SKM-1 (cell line): ENCODE results near the gene WDR41.
"Not testable (repeated sequence)": the region's sequence is repeated elsewhere in the genome, so short reads cannot be mapped to it uniquely, and the experiment has no call there.

Source experiments
- DNase-seq: peaks from one replicate; lab custom pipeline; 2025; ENCODE audit not compliant: unreplicated experiment; lab: John Stamatoyannopoulos, UW

Gene WDR41

GRCh38 chr5:77491783-77492652 is at the start of gene WDR41:
Gene WDR41 (minus strand): TSS chr5:77492316. CDS start chr5:77492220, 96 bp downstream.
- peak; percentile 90 for DNase-seq

- DNase-seq = no peak
Measured at GRCh38 chr5:77531297-77531696, 39.2 kb upstream of the WDR41 start.

- no peak for DNase-seq
Measured at GRCh38 chr5:77518304-77518703, 26.2 kb upstream of the WDR41 start.

GRCh38 chr5:77514457-77514856 is 22.3 kb upstream of the WDR41 start:
- no peak for DNase-seq

GRCh38 chr5:77513321-77513720 is 21.2 kb upstream of the WDR41 start:
- DNase-seq = no peak

GRCh38 chr5:77501132-77501531 is 9.0 kb upstream of the WDR41 start:
- DNase-seq = not testable (repeated sequence)

- DNase-seq = no peak
Measured at GRCh38 chr5:77499973-77500372, 7.9 kb upstream of the WDR41 start.

GRCh38 chr5:77499441-77499840 is 7.3 kb upstream of the WDR41 start:
- no peak for DNase-seq

- DNase-seq = no peak
Measured at GRCh38 chr5:77498952-77499351, 6.8 kb upstream of the WDR41 start.

- no peak for DNase-seq
Measured at GRCh38 chr5:77494935-77495334, 2.8 kb upstream of the WDR41 start.

- no peak for DNase-seq
Measured at GRCh38 chr5:77492653-77493000, 511 bp upstream of the WDR41 start.

- not testable (repeated sequence) for DNase-seq
Measured at GRCh38 chr5:77490741-77491344, 1.3 kb downstream of the WDR41 start.

- no peak for DNase-seq
Measured at GRCh38 chr5:77486344-77486962, 5.7 kb downstream of the WDR41 start.

- peak; percentile 20 for DNase-seq
Measured at GRCh38 chr5:77483682-77484081, 8.4 kb downstream of the WDR41 start.

- DNase-seq = not testable (repeated sequence)
Measured at GRCh38 chr5:77475041-77475440, 17.1 kb downstream of the WDR41 start.

GRCh38 chr5:77468875-77469274 is 23.2 kb downstream of the WDR41 start:
- not testable (repeated sequence) for DNase-seq

- no peak for DNase-seq
Measured at GRCh38 chr5:77463905-77464304, 28.2 kb downstream of the WDR41 start.

- DNase-seq = no peak
Measured at GRCh38 chr5:77461287-77461686, 30.8 kb downstream of the WDR41 start.

- no peak for DNase-seq
Measured at GRCh38 chr5:77454123-77454522, 38.0 kb downstream of the WDR41 start.

- no peak for DNase-seq
Measured at GRCh38 chr5:77452351-77452750, 39.8 kb downstream of the WDR41 start.

- DNase-seq = no peak
Measured at GRCh38 chr5:77449981-77450380, 42.1 kb downstream of the WDR41 start.

- peak; percentile 20 for DNase-seq
Measured at GRCh38 chr5:77449277-77449676, 42.8 kb downstream of the WDR41 start.
